CD4-positive, alpha-beta T cell treated with Interleukin-17A for 4 hours (primary cell): ENCODE measurements around the gene NTPCR.
A peak's percentile ranks its signal among the peaks of the same experiment; 100 is the strongest.

Experiments
- DNase-seq: peaks from one replicate; pipeline ENCODE4 v3.0.0-alpha.2; 2020; ENCODE audit warnings: mixed read lengths

NTPCR gene

DNA sequence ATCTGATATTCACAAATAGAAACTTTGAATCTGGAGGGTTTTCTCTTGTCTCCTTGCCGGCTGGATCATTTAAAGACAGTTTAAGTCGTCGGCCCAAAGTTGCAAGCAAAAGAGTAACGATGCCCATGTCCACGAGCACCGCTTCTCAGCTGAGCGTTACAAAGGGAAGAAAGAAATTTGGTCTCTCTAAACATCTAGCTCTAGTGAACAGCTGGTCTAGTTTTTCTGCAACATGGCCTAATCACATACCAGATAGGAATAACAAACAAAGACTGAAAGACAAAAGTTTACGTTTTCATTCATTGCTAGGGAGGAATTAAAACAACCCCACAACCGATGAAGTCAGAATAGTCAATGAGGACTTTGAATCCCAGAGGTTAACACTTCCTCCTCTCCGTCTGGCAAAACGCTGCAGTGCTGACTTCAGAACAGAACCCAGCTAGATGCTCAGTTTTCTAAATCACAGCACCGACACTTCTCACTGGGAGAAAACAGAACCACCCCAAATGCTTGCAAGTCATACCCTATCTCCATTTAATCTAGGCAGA lies 69.4 kb downstream of the NTPCR start:
- DNase-seq = no peak

DNA sequence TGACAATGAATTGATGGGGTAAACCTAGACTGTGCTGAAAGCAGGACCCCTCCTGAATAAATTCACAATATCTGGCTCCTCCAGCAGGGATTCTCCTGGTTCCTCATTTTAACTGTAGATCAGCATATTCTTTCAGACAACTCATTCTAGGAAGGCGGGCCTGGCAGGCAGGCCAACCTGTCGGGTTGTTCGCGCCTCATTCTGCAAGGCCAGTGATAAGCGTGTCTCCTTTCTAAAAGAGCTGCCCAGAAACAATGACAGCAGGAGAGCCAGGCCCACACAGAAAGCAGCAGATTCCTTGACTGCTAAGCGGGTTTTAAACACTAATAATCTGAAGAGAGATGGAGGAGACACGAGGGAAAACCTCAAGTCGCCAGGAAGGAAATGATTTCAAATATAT lies 70.0 kb downstream of the NTPCR start:
- DNase-seq = no peak

- DNase-seq = no peak
Measured at GRCh38 chr1:233022246-233022645, 71.8 kb downstream of the NTPCR start.

DNA sequence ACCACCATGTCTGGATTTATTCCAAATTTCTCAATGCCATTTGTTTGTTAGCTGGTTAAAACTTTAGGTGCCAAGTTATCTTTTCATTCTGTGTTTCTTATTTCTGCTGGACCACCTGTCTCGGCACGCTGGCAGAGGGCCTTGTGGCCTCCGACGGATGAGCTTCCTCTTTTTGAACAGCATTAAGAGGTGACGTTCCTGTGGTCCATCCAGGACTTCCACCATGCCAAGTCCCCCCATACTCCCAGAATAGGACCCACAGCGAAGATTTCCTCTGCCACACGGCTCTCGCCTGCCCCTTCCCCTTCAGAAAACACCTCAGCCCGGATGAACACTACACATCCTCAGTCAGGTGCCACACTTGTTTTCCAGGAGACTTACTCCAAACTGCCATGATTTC lies 73.8 kb downstream of the NTPCR start:
- no peak for DNase-seq

GRCh38 chr1:233025157-233025556 lies 74.7 kb downstream of the NTPCR start:
- peak; percentile 26 for DNase-seq

GRCh38 chr1:233025567-233025966 lies 75.2 kb downstream of the NTPCR start:
- DNase-seq = no peak

DNA sequence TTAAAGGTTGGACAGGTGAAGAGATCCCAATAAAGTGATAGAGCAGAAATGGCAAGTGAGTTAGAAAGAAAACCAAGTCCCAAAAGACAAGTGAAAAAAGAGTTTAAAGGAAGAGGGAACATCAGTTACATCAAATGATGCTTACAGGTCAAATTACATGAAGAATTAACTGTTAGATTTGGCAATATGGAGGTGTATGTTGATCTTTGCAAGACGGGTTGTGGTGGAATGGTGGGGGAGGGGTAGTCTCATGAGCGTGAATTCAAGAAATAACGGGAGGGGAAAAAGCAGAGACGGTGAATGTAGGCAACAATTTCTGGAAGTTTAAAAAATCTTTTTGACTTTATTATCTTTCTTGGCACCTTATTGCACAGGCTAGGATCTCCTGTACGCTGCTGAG lies 76.6 kb downstream of the NTPCR start:
- no peak for DNase-seq

GRCh38 chr1:233031521-233031920 lies 81.1 kb downstream of the NTPCR start:
- no peak for DNase-seq

DNA sequence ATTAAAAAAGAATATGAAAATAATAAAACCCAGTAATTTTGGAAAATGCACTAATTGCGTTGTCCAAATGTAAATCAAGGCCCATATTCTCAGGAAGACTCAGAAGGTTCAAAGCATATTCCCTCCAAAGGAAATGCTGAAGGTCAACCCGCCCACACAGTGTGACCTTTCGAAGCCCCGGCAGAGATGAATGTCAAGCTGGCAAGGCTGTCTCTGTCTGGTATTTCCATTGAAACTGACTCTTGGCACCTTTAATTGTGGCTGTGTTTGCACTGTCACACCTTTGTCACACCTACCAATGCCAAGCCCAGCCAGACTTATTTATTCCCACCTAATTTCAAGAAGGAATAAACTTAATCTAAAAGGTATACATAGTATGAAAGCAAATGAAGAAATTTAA lies 82.5 kb downstream of the NTPCR start:
- DNase-seq = no peak

- no peak for DNase-seq
Measured at GRCh38 chr1:233033361-233033760, 83.0 kb downstream of the NTPCR start.
